NCI-H226 (cell line): ENCODE measurements around the gene PAPSS1.
"Not testable (repeated sequence)": the region's sequence is repeated elsewhere in the genome, so short reads cannot be mapped to it uniquely, and the experiment has no call there.

ENCODE experiments used
- DNase-seq: peaks from one replicate; pipeline ENCODE4 v3.0.0-alpha.2; 2015

Gene PAPSS1

GRCh38 chr4:107725281-107725859, 5.3 kb upstream of the PAPSS1 start:
- DNase-seq = no peak

GRCh38 chr4:107723331-107723730, 3.3 kb upstream of the PAPSS1 start:
- not testable (repeated sequence) for DNase-seq

GRCh38 chr4:107721436-107722100, 1.5 kb upstream of the PAPSS1 start:
- no peak for DNase-seq

GRCh38 chr4:107719207-107719921, 670 bp downstream of the PAPSS1 start:
- DNase-seq = peak; percentile 5

GRCh38 chr4:107718351-107718965, 1.6 kb downstream of the PAPSS1 start:
- DNase-seq = no peak

- DNase-seq = no peak
Measured at GRCh38 chr4:107714256-107714655, 5.8 kb downstream of the PAPSS1 start.

GRCh38 chr4:107712236-107712635, 7.8 kb downstream of the PAPSS1 start:
- no peak for DNase-seq

GRCh38 chr4:107711831-107712230, 8.2 kb downstream of the PAPSS1 start:
- DNase-seq = no peak

GRCh38 chr4:107710493-107711459, 9.3 kb downstream of the PAPSS1 start:
- DNase-seq = no peak

GRCh38 chr4:107709916-107710315, 10.1 kb downstream of the PAPSS1 start:
- no peak for DNase-seq

GRCh38 chr4:107708225-107708624, 11.8 kb downstream of the PAPSS1 start:
- DNase-seq = no peak

- no peak for DNase-seq
Measured at GRCh38 chr4:107705742-107706556, 14.1 kb downstream of the PAPSS1 start.

- no peak for DNase-seq
Measured at GRCh38 chr4:107701565-107701964, 18.5 kb downstream of the PAPSS1 start.

- DNase-seq = no peak
Measured at GRCh38 chr4:107699466-107700206, 20.4 kb downstream of the PAPSS1 start.

GRCh38 chr4:107696187-107696586, 23.8 kb downstream of the PAPSS1 start:
- DNase-seq = not testable (repeated sequence)

GRCh38 chr4:107693132-107693531, 26.9 kb downstream of the PAPSS1 start:
- DNase-seq = no peak

- no peak for DNase-seq
Measured at GRCh38 chr4:107692202-107692601, 27.8 kb downstream of the PAPSS1 start.

- no peak for DNase-seq
Measured at GRCh38 chr4:107691378-107691777, 28.7 kb downstream of the PAPSS1 start.

- peak; percentile 87 for DNase-seq
Measured at GRCh38 chr4:107689912-107690587, 30.0 kb downstream of the PAPSS1 start.

GRCh38 chr4:107688421-107688820, 31.6 kb downstream of the PAPSS1 start:
- no peak for DNase-seq
